Measurements from ENCODE around the gene ERI3. TPM values are rescaled to one million over a fixed set of nuclear protein-coding genes. Genes with fewer than 3 reads are reported as not detected.

ERI3 gene
- total RNA-seq, 1 experiment from 2014 or later: 74.7 TPM

- TF ChIP-seq FOXJ3 (CRISPR knock-in tag; IDR thresholded peaks at IDR 0.05; ENCODE audit: borderline replicate concordance) (no peak), JAZF1 (CRISPR knock-in tag; IDR thresholded peaks at IDR 0.05) (no peak), ATF3 (CRISPR knock-in tag; conservative IDR thresholded peaks at IDR 0.05) (no peak), TCF7 (CRISPR knock-in tag; IDR thresholded peaks at IDR 0.05; ENCODE audit: low read depth) (no peak), TEAD4 (CRISPR knock-in tag; IDR thresholded peaks at IDR 0.05) (no peak), STAT6 (CRISPR knock-in tag; conservative IDR thresholded peaks at IDR 0.05; ENCODE audit: low read depth) (no peak)
- TF ChIP-seq, protein P1, sequence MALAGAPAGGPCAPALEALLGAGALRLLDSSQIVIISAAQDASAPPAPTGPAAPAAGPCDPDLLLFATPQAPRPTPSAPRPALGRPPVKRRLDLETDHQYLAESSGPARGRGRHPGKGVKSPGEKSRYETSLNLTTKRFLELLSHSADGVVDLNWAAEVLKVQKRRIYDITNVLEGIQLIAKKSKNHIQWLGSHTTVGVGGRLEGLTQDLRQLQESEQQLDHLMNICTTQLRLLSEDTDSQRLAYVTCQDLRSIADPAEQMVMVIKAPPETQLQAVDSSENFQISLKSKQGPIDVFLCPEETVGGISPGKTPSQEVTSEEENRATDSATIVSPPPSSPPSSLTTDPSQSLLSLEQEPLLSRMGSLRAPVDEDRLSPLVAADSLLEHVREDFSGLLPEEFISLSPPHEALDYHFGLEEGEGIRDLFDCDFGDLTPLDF (CRISPR knock-in tag; IDR thresholded peaks at IDR 0.05): no peak
- TF ChIP-seq, protein P2, sequence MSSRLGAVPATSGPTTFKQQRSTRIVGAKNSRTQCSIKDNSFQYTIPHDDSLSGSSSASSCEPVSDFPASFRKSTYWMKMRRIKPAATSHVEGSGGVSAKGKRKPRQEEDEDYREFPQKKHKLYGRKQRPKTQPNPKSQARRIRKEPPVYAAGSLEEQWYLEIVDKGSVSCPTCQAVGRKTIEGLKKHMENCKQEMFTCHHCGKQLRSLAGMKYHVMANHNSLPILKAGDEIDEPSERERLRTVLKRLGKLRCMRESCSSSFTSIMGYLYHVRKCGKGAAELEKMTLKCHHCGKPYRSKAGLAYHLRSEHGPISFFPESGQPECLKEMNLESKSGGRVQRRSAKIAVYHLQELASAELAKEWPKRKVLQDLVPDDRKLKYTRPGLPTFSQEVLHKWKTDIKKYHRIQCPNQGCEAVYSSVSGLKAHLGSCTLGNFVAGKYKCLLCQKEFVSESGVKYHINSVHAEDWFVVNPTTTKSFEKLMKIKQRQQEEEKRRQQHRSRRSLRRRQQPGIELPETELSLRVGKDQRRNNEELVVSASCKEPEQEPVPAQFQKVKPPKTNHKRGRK (CRISPR knock-in tag; IDR thresholded peaks at IDR 0.05; ENCODE audit: borderline replicate concordance): no peak
These were observed 38.8 kb downstream of the ERI3 start (continued) for GRCh38 chr1:44316231-44316759.

- no peak for DNase-seq (ENCODE audit: low spot score)
- ChIA-PET CTCF (interaction anchor here (0.6 to 3.1 kb wide), 16 partner anchors 8 to 336 kb away, joined by 3 to 22 read pairs (median 5); no protein-coding TSS in a partner anchor), POLR2A (interaction anchor here (0.5 to 1.2 kb wide), 2 partner anchors 62 to 221 kb away, joined by 4 to 5 read pairs; no protein-coding TSS in a partner anchor)
- no peaks in the 10 kb centered on the region for H3K9me3 Mint-ChIP-seq
- no peaks in the 10 kb centered on the region for H3K27me3 Mint-ChIP-seq (ENCODE audit: low read depth)
- ATAC-seq: no peak; the same call in 1 of the 2 replicates
- peaks cover 22% of the 10 kb centered on the region for H3K4me1 Mint-ChIP-seq
- no peak overlapping the region for H3K4me3 Mint-ChIP-seq
- peaks cover 40% of the 10 kb centered on the region for H3K36me3 Mint-ChIP-seq
- H3K27ac Mint-ChIP-seq: no peak overlapping the region
- no peak for TF ChIP-seq AR (CRISPR knock-in tag; IDR thresholded peaks at IDR 0.05)
- TF ChIP-seq JUN (CRISPR knock-in tag; IDR thresholded peaks at IDR 0.05): no peak
- no peak for TF ChIP-seq SP1 (CRISPR knock-in tag; conservative IDR thresholded peaks at IDR 0.05)
- TF ChIP-seq CDX4 (CRISPR knock-in tag; IDR thresholded peaks at IDR 0.05; ENCODE audit: borderline replicate concordance): no peak
- no peak for TF ChIP-seq E2F5 (CRISPR knock-in tag; IDR thresholded peaks at IDR 0.05)
- no peak for TF ChIP-seq ELF4 (CRISPR knock-in tag; IDR thresholded peaks at IDR 0.05; ENCODE audit: low read depth)
- no peak for TF ChIP-seq ZNF396 (CRISPR knock-in tag; IDR thresholded peaks at IDR 0.05; ENCODE audit: borderline replicate concordance)
- no peak for TF ChIP-seq MXD4 (CRISPR knock-in tag; IDR thresholded peaks at IDR 0.05; ENCODE audit: borderline replicate concordance)
- TF ChIP-seq STAT6 (CRISPR knock-in tag; conservative IDR thresholded peaks at IDR 0.05; ENCODE audit: low read depth): no peak
- no peak for TF ChIP-seq NFATC4 (CRISPR knock-in tag; IDR thresholded peaks at IDR 0.05)
- TF ChIP-seq CREB1 (CRISPR knock-in tag; IDR thresholded peaks at IDR 0.05): no peak
- no peak for TF ChIP-seq ETV6 (CRISPR knock-in tag; IDR thresholded peaks at IDR 0.05)
- TF ChIP-seq ZNF317 (CRISPR knock-in tag; IDR thresholded peaks at IDR 0.05; ENCODE audit: borderline replicate concordance, low read depth): no peak
- TF ChIP-seq, protein P3, sequence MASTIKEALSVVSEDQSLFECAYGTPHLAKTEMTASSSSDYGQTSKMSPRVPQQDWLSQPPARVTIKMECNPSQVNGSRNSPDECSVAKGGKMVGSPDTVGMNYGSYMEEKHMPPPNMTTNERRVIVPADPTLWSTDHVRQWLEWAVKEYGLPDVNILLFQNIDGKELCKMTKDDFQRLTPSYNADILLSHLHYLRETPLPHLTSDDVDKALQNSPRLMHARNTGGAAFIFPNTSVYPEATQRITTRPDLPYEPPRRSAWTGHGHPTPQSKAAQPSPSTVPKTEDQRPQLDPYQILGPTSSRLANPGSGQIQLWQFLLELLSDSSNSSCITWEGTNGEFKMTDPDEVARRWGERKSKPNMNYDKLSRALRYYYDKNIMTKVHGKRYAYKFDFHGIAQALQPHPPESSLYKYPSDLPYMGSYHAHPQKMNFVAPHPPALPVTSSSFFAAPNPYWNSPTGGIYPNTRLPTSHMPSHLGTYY (CRISPR knock-in tag; IDR thresholded peaks at IDR 0.05): no peak
These were observed 39.5 kb downstream of the ERI3 start for GRCh38 chr1:44315521-44315920.

All from WTC11 (cell line).